HUES6 (cell line): ENCODE results near the gene MATCAP1.

Source experiments
- H3K27ac ChIP-seq: 2 replicates; pipeline ENCODE4 v1.7.0; 2013; ENCODE audit warnings: low read depth, mild to moderate bottlenecking, low read length, inconsistent platforms
- H3K27me3 ChIP-seq: 2 replicates; pipeline ENCODE4 v1.6.1; 2013; ENCODE audit warnings: low read length; ENCODE audit not compliant: control insufficient read depth, insufficient read depth
- H3K36me3 ChIP-seq: 2 replicates; pipeline ENCODE4 v1.6.1; 2013; ENCODE audit warnings: low read length; ENCODE audit not compliant: control insufficient read depth, insufficient read depth
- H3K4me1 ChIP-seq: 2 replicates; pipeline ENCODE4 v1.6.1; 2013; ENCODE audit warnings: low read length; ENCODE audit not compliant: control insufficient read depth, insufficient read depth
- H3K4me3 ChIP-seq: 2 replicates; pipeline ENCODE4 v1.5.1; 2013; ENCODE audit warnings: low read depth, low read length
- H3K9ac ChIP-seq: one replicate; pipeline ENCODE4 v1.6.1; 2013; ENCODE audit warnings: mild to moderate bottlenecking, low read length
- H3K9me3 ChIP-seq: 2 replicates; pipeline ENCODE4 v1.6.1; 2013; ENCODE audit warnings: low read depth, low read length; ENCODE audit not compliant: control insufficient read depth, insufficient read depth

MATCAP1 gene

GRCh38 chr16:67197704-67198103 is 13.9 kb upstream of the MATCAP1 start:
- H3K9ac ChIP-seq: no peak overlapping the region

DNA sequence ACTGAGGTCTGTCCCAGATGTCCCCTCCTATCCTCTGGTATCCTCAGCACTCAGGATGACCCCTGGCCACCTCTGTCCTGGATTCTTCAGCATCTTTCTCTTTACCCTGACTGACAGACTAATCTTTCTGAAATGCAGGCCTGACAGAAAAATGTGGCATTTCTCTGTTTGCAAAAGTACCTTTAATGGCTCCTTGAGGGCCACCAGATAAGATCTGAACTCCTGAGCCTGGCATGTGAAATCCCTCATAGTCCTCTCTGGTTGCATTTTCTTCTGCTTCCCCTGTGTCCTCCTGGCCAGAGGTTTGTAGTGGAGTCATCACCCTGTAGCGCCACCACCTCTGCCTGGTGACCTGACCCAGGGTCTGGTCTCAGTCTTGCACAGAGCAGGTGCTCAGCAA is 13.1 kb upstream of the MATCAP1 start:
- H3K27ac ChIP-seq: no peak overlapping the region
- H3K36me3 ChIP-seq: peaks cover 58% of the 10 kb centered on the region
- H3K9ac ChIP-seq: no peak overlapping the region
- no peaks in the 10 kb centered on the region for H3K9me3 ChIP-seq
- H3K27me3 ChIP-seq: no peaks in the 10 kb centered on the region
- no peak overlapping the region for H3K4me3 ChIP-seq
- peaks cover 11% of the 10 kb centered on the region; the same call in 1 of the 2 replicates for H3K4me1 ChIP-seq

More at GRCh38 chr16:67197704-67198103, 13.9 kb upstream of the MATCAP1 start:
- Histone ChIP-seq H3K27ac (no peak overlapping the region), H3K36me3 (peaks cover 66% of the 10 kb centered on the region), H3K27me3 (no peaks in the 10 kb centered on the region), H3K4me3 (no peak overlapping the region), H3K4me1 (peaks cover 10% of the 10 kb centered on the region; the same call in 1 of the 2 replicates), H3K9me3 (no peaks in the 10 kb centered on the region)

DNA sequence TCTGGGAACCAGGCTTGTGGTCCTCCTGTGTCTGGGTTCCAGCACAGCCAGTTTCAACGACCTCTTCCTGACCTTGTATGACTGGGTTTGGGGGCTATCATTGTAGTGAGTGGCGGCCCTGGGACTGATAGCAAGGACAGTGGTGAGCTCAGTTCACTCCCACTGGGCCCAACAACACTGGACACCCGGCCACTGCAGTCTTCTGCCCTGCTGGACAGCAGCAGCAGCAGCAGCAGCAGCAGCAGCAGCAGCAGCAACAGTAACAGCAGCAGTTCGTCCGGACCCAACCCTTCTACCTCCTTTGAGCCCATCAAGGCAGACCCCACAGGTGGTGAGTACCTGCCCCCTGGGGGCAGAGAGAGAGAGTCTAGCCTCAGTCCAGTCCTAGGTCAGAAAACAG is 11.9 kb upstream of the MATCAP1 start:
- H3K9me3 ChIP-seq: no peaks in the 10 kb centered on the region
- no peak overlapping the region for H3K4me3 ChIP-seq
- peaks cover 50% of the 10 kb centered on the region for H3K36me3 ChIP-seq
- H3K27ac ChIP-seq: no peak overlapping the region
- peaks cover 11% of the 10 kb centered on the region; the same call in 1 of the 2 replicates for H3K4me1 ChIP-seq
- no peaks in the 10 kb centered on the region for H3K27me3 ChIP-seq
- no peak overlapping the region for H3K9ac ChIP-seq

GRCh38 chr16:67194260-67194659 is 10.5 kb upstream of the MATCAP1 start:
- Histone ChIP-seq H3K27me3 (no peaks in the 10 kb centered on the region), H3K27ac (no peak overlapping the region), H3K9me3 (no peaks in the 10 kb centered on the region), H3K9ac (no peak overlapping the region), H3K4me1 (peaks cover 11% of the 10 kb centered on the region; the same call in 1 of the 2 replicates), H3K4me3 (no peak overlapping the region), H3K36me3 (peaks cover 50% of the 10 kb centered on the region)

- Histone ChIP-seq H3K9ac (no peak overlapping the region), H3K27ac (no peak overlapping the region), H3K27me3 (no peaks in the 10 kb centered on the region), H3K4me1 (peaks cover 9% of the 10 kb centered on the region; the same call in 1 of the 2 replicates), H3K4me3 (peak overlapping the region; percentile 100; the same call in 1 of the 2 replicates), H3K36me3 (peaks cover 50% of the 10 kb centered on the region), H3K9me3 (no peaks in the 10 kb centered on the region)
Observed at GRCh38 chr16:67193536-67193935, 9.8 kb upstream of the MATCAP1 start.

DNA sequence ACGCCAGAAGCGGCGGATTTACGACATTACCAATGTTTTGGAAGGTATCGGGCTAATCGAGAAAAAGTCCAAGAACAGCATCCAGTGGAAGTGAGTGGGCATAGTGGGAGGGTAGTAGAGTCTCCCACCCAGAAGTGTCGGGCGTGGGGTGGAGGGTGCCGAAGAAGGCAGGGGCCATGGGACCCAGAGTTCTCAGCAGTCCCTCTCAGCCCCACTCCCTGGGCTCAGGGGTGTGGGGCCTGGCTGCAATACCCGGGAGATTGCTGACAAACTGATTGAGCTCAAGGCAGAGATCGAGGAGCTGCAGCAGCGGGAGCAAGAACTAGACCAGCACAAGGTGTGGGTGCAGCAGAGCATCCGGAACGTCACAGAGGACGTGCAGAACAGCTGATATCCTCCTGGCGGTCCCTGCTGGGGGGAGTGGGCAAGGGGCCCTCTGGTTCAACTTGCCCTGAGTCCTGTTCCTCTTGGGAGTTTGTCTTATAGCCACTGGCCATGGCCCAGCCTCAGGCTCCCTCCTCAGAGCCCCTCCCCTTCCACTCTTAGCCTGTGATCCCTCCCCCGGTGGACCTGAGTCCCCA is 9.1 kb upstream of the MATCAP1 start:
- H3K9ac ChIP-seq: peak overlapping the region; percentile 90
- no peaks in the 10 kb centered on the region for H3K27me3 ChIP-seq
- no peaks in the 10 kb centered on the region for H3K9me3 ChIP-seq
- peak overlapping the region; percentile 100 for H3K4me3 ChIP-seq
- H3K36me3 ChIP-seq: peaks cover 46% of the 10 kb centered on the region
- H3K4me1 ChIP-seq: peaks cover 7% of the 10 kb centered on the region; the same call in 1 of the 2 replicates
- H3K27ac ChIP-seq: peak overlapping the region; percentile 82; the same call in 1 of the 2 replicates

DNA sequence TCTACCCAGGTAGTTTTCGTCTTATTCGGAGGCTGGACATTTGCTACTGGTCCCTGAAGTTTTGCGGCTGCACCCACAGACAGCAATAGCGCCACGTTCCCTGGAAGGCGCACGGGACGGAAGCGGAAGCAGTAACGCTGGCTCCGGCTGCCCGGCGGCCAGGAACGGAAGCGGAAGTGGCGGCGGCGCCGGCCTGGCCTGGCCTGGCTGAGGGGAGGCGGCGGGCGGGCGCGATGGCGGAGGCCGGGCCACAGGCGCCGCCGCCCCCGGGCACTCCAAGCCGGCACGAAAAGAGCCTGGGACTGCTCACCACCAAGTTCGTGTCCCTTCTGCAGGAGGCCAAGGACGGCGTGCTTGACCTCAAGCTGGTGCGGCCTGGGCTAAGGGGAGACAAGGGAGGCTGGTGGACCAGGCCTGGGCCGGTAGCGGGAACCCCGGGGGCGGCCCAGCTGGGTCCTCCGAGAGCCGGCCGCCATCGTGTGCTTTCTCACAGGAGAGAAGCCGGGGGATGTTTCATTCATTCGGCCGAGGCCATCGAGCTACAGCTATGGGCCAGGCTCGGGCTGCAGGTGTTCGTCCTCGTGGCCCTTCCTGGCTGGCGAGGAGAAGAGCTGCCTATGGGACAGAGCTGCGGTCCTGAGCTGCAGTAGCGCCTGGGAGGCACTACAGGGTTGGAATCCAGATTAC is 8.4 kb upstream of the MATCAP1 start, which contains the start of gene E2F4:
TSS of gene E2F4 (plus strand) at position 161 of the 687 bp plus-strand sequence. CDS start at position 234, 73 bp downstream.
- Histone ChIP-seq H3K27ac (peak within 1 kb of the TSS; percentile 82), H3K9ac (peak within 1 kb of the TSS; percentile 90), H3K4me1 (peaks cover 8% of the 10 kb centered on the region; the same call in 1 of the 2 replicates)

DNA sequence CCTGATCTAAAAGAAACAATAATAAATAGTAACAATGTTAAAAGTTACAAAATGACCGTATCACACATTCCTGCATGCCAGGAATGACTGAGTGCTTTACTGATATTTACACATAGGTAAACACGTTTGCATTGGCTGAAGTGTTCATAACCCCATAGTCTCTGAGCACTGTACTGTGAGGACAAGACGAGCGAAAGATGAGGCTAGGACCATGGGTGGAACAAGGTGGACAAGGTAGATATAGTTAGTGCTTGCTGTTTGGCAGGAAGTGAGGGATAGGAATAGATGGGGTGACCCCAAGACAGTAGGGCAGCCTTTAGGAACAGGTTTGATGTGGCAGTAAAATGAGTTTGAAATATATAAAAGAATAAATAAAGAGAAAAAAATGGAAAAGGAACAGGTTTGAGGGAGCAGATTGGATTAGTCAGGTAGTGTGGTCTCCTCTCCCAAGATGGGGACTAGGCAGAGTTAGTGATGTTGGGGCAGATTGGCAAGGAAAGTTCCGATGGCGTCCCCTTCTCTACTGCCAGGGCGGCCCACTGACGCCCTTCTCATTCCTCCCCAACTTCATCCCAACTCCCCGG is 7.7 kb upstream of the MATCAP1 start:
- Histone ChIP-seq H3K27ac (no peak overlapping the region), H3K9ac (no peak overlapping the region), H3K4me3 (peak overlapping the region; percentile 100), H3K4me1 (peaks cover 14% of the 10 kb centered on the region; the same call in 1 of the 2 replicates), H3K9me3 (no peaks in the 10 kb centered on the region), H3K27me3 (peaks cover 3% of the 10 kb centered on the region; the same call in 1 of the 2 replicates), H3K36me3 (peaks cover 33% of the 10 kb centered on the region)

More for the DNA sequence above, 8.4 kb upstream of the MATCAP1 start, which contains the start of gene E2F4:
- H3K27me3 ChIP-seq: no peaks in the 10 kb centered on the region
- no peaks in the 10 kb centered on the region for H3K9me3 ChIP-seq
- H3K4me3 ChIP-seq: peak within 1 kb of the TSS; percentile 100
- peaks cover 39% of the 10 kb centered on the region for H3K36me3 ChIP-seq

- Histone ChIP-seq H3K27ac (no peak overlapping the region), H3K36me3 (peaks cover 25% of the 10 kb centered on the region), H3K9ac (no peak overlapping the region), H3K27me3 (peaks cover 11% of the 10 kb centered on the region), H3K4me1 (peaks cover 19% of the 10 kb centered on the region; the same call in 1 of the 2 replicates), H3K4me3 (no peak overlapping the region), H3K9me3 (no peaks in the 10 kb centered on the region)
Observed at GRCh38 chr16:67190448-67191399, 7.0 kb upstream of the MATCAP1 start.

DNA sequence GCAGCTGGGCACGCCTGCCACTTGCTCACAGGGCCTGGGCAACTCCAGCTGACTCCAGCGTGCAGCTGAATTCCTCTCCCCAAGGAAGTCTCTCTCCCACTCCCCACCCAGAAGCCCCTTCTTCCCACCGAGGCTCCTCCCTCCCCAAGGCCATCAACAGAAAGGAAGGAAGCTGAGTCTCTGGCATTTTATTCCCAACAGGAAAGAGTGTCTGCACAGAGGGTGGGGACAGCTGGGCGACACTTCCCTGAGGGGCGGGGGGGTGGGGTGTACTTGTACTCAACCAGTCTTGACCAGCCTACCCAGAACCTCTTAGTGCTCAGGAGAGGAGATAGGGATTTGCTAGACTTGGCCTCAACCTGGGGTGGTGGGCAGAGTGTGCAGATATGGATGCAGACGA is 6.3 kb upstream of the MATCAP1 start, which contains the start of gene EXOC3L1:
TSS of gene EXOC3L1 (minus strand) at position 96 of the 400 bp plus-strand sequence. CDS start 460 bp downstream, outside the sequence.
- H3K27ac ChIP-seq: no peak within 1 kb of the TSS
- H3K9ac ChIP-seq: no peak within 1 kb of the TSS
- peaks cover 18% of the 10 kb centered on the region for H3K36me3 ChIP-seq
- H3K27me3 ChIP-seq: peaks cover 17% of the 10 kb centered on the region
- no peaks in the 10 kb centered on the region for H3K9me3 ChIP-seq
- H3K4me1 ChIP-seq: peaks cover 23% of the 10 kb centered on the region; the same call in 1 of the 2 replicates
- H3K4me3 ChIP-seq: no peak within 1 kb of the TSS
